Keratinocyte (primary cell): ENCODE data around the gene FAM163A. TPM values are rescaled to one million over a fixed set of nuclear protein-coding genes. Genes with fewer than 3 reads are reported as not detected.

Experiments used
- DNase-seq: peaks from one replicate; pipeline ENCODE4 v3.0.0-alpha.2; 2011; ENCODE audit warnings: low read depth, missing footprints, low spot score
- FAIRE-seq: peaks from 2 replicates; lab custom pipeline; 2011; peaks lifted over from hg19 to GRCh38; lab: Jason Lieb, UNC
- H2AFZ ChIP-seq: 2 replicates; pipeline ENCODE4 v1.6.0; 2012; ENCODE audit warnings: low read length, control low read depth, inconsistent platforms; ENCODE audit not compliant: control insufficient read depth
- H3K27ac ChIP-seq: 2 replicates; pipeline ENCODE4 v1.5.1; 2011; ENCODE audit warnings: low read length; ENCODE audit not compliant: control insufficient read depth, insufficient read depth
- H3K27me3 ChIP-seq: 3 replicates; pipeline ENCODE4 v1.6.0; 2011; ENCODE audit warnings: low read length; ENCODE audit not compliant: control insufficient read depth, insufficient read depth; ENCODE audit errors: extremely low read depth
- H3K36me3 ChIP-seq, 2 experiments: 2 replicates in 1 of 2; 3 replicates in 1 of 2; pipeline ENCODE4 v1.5.1; 2011; ENCODE audit warnings: low read length in 2 of 2, mild to moderate bottlenecking in 1 of 2; ENCODE audit not compliant: control insufficient read depth in 2 of 2, insufficient read depth in 2 of 2; ENCODE audit errors: extremely low read depth in 1 of 2
- H3K4me1 ChIP-seq: 3 replicates; pipeline ENCODE4 v1.5.1; 2011; ENCODE audit warnings: low read length; ENCODE audit not compliant: control insufficient read depth, insufficient read depth; ENCODE audit errors: extremely low read depth
- H3K4me2 ChIP-seq: 3 replicates; pipeline ENCODE4 v1.6.0; 2011; ENCODE audit warnings: low read depth, low read length; ENCODE audit not compliant: control insufficient read depth, insufficient read depth; ENCODE audit errors: extremely low read depth
- H3K4me3 ChIP-seq, 3 experiments: fragments of 200-600 bp in 1 of 3; sonication (generic) in 1 of 3; 2 replicates in 2 of 3; 3 replicates in 1 of 3; pipeline ENCODE4 v1.5.1; 2011 to 2016; ENCODE audit warnings: low read length in 3 of 3, mild to moderate bottlenecking in 3 of 3, control low read depth in 2 of 3, inconsistent platforms in 1 of 3, low read depth in 1 of 3, mixed read lengths in 1 of 3, mixed run types in 1 of 3, moderate library complexity in 1 of 3; ENCODE audit not compliant: control insufficient read depth in 2 of 3, insufficient read depth in 2 of 3; ENCODE audit errors: extremely low read depth in 1 of 3
- H3K79me2 ChIP-seq: 2 replicates; pipeline ENCODE4 v1.6.0; 2012; ENCODE audit warnings: low read length; ENCODE audit not compliant: control insufficient read depth, insufficient read depth
- H3K9ac ChIP-seq: 3 replicates; pipeline ENCODE4 v1.6.0; 2011; ENCODE audit warnings: low read length; ENCODE audit not compliant: control insufficient read depth, insufficient read depth; ENCODE audit errors: extremely low read depth
- H3K9me1 ChIP-seq: 3 replicates; pipeline ENCODE4 v1.6.0; 2011; ENCODE audit warnings: low read length; ENCODE audit not compliant: control insufficient read depth, insufficient read depth; ENCODE audit errors: extremely low read depth
- H3K9me3 ChIP-seq: 2 replicates; pipeline ENCODE4 v1.5.1; 2012; ENCODE audit warnings: low read depth, low read length; ENCODE audit not compliant: control insufficient read depth
- H4K20me1 ChIP-seq: 3 replicates; pipeline ENCODE4 v1.6.0; 2011; ENCODE audit warnings: low read length; ENCODE audit not compliant: control insufficient read depth, insufficient read depth; ENCODE audit errors: extremely low read depth
- EZH2 ChIP-seq: IDR thresholded peaks from one replicate; pipeline ENCODE4 v1.6.1; 2012; ENCODE audit warnings: inconsistent platforms, mild to moderate bottlenecking, low read length, moderate library complexity
- dilution Hi-C: fragments of 300-500 bp; cut with MboI; formaldehyde crosslinking; loops from one replicate; pipeline ENCODE4 v1.7.0; 2020; ENCODE audit warnings: low sequenced_read_pairs; ENCODE audit not compliant: extremely low pct_ligation_motif_present
- polyA plus RNA-seq, 5 experiments: library from polyadenylated mRNA; depleted of rRNA in 3 of 5; stranded (reverse) in 3 of 5; stranded (forward) in 1 of 5; unstranded in 1 of 5; fragments of >200 nt; gene quantifications; 1 replicate in 1 of 5; 2 replicates in 3 of 5; 3 replicates in 1 of 5; pipeline versions ENCODE4 v1.2.1 to v1.2.3, GENCODE V29; 2011 to 2012; ENCODE audit warnings: missing spikeins in 2 of 5, low read depth in 1 of 5, low replicate concordance in 1 of 5
- TF ChIP-seq, protein P1 (sequence below), 3 experiments: IDR thresholded peaks in 1 of 3; conservative IDR thresholded peaks in 1 of 3; optimal IDR thresholded peaks in 1 of 3; 2 replicates in 2 of 3; 3 replicates in 1 of 3; pipeline versions ENCODE3 to v1.5.1; 2011; ENCODE audit warnings: low read length in 3 of 3, mild to moderate bottlenecking in 3 of 3, moderate library complexity in 2 of 3, control low read depth in 1 of 3, inconsistent platforms in 1 of 3; ENCODE audit not compliant: insufficient read depth in 2 of 3; ENCODE audit errors: extremely low read depth in 1 of 3

Gene FAM163A
- polyA plus RNA-seq, 1 donor (not counting 4 experiments of a cell fraction or from before 2014, with no cell fraction given), result not detected

DNA sequence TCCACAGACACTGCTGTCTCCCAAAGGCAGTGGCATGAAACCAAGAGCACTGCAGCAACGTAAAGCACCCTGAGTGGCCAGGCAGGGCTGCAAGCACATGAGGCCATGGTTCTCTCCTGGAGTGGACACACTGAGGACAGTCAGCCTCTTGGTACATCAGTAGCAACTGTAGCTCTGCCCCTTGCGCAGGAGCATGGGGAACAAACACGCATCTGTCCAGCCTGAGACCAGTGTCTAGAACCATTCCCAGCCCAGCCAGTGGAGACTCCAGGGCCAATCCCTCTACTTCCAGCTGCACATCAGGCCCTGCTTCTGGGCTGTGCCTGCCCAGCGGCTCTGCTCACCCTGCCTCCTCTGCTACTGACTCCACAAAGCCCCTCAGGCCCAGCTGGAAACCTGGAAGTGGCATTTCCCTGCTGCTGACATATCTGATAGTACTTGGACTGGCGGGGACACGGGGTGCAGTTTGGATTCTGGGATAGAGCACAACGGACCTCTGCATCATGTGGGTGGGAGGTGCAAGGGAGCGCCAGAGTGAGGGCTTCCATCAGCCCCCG is 85.5 kb downstream of the FAM163A start:
- Histone ChIP-seq H3K9me3 (no peaks in the 10 kb centered on the region), H3K9me1 (no peaks in the 10 kb centered on the region), H3K36me3 (no peaks in the 10 kb centered on the region), H3K4me1 (no peaks in the 10 kb centered on the region), H3K4me3 (no peak overlapping the region), H3K27ac (no peak overlapping the region), H3K9ac (no peak overlapping the region), H2AFZ (no peak overlapping the region), H3K4me2 (no peak overlapping the region), H3K27me3 (peaks cover 4% of the 10 kb centered on the region), H4K20me1 (no peaks in the 10 kb centered on the region), H3K79me2 (no peaks in the 10 kb centered on the region)
- TF ChIP-seq EZH2, result no peak
- TF ChIP-seq, protein P1, sequence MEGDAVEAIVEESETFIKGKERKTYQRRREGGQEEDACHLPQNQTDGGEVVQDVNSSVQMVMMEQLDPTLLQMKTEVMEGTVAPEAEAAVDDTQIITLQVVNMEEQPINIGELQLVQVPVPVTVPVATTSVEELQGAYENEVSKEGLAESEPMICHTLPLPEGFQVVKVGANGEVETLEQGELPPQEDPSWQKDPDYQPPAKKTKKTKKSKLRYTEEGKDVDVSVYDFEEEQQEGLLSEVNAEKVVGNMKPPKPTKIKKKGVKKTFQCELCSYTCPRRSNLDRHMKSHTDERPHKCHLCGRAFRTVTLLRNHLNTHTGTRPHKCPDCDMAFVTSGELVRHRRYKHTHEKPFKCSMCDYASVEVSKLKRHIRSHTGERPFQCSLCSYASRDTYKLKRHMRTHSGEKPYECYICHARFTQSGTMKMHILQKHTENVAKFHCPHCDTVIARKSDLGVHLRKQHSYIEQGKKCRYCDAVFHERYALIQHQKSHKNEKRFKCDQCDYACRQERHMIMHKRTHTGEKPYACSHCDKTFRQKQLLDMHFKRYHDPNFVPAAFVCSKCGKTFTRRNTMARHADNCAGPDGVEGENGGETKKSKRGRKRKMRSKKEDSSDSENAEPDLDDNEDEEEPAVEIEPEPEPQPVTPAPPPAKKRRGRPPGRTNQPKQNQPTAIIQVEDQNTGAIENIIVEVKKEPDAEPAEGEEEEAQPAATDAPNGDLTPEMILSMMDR (optimal IDR thresholded peaks at IDR 0.05 in 1 of 3, IDR thresholded peaks at IDR 0.05 in 1 of 3, conservative IDR thresholded peaks at IDR 0.05 in 1 of 3; ENCODE audit: extremely low read depth in 1 of 3, insufficient read depth in 2 of 3, low read length in 3 of 3), result no peak
- dilution Hi-C loops, result no loop called here
- FAIRE-seq (no peak), DNase-seq (no peak)

DNA sequence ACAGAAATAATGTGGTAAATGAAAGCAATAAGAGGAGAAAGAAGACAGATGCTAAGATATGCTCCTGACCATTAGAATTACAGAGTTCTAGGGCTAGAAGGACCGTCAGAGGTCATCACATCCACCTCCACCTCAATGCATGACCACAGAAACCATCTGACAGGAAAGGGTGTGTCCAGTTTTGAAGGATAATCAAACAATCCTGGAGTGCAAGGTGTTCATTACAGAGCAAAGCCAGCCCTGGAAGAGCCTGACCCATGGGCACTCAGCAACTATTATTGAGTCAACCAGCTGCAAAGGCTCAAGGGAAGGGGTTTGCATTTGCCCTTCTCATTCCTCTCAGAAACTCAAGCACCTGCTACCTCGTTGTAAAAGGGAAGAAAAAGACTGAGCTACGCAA is 88.1 kb downstream of the FAM163A start:
- H3K4me2 ChIP-seq, result no peak overlapping the region
- H3K9me3 ChIP-seq, result no peaks in the 10 kb centered on the region
- H3K36me3 ChIP-seq, result peaks cover 0 to 2% of the 10 kb centered on the region in 2 experiments
- H3K27ac ChIP-seq, result no peak overlapping the region
- DNase-seq (no peak), FAIRE-seq (no peak)
- no peak overlapping the region for H3K4me3 ChIP-seq
- no peaks in the 10 kb centered on the region for H3K27me3 ChIP-seq
- no peak overlapping the region for H2AFZ ChIP-seq
- H3K9ac ChIP-seq, result no peak overlapping the region
- H4K20me1 ChIP-seq, result no peaks in the 10 kb centered on the region
- no peaks in the 10 kb centered on the region for H3K79me2 ChIP-seq
- no peaks in the 10 kb centered on the region for H3K4me1 ChIP-seq
- no peaks in the 10 kb centered on the region for H3K9me1 ChIP-seq
- no peak for TF ChIP-seq EZH2
- TF ChIP-seq, protein P1 (optimal IDR thresholded peaks at IDR 0.05 in 1 of 3, IDR thresholded peaks at IDR 0.05 in 1 of 3, conservative IDR thresholded peaks at IDR 0.05 in 1 of 3; ENCODE audit: extremely low read depth in 1 of 3, insufficient read depth in 2 of 3, low read length in 3 of 3), result no peak
- dilution Hi-C loops, result no loop called here
